ENCODE data around the gene PPP2R2C.
A peak's percentile ranks its signal among the peaks of the same experiment; 100 is the strongest.

Gene PPP2R2C

DNA sequence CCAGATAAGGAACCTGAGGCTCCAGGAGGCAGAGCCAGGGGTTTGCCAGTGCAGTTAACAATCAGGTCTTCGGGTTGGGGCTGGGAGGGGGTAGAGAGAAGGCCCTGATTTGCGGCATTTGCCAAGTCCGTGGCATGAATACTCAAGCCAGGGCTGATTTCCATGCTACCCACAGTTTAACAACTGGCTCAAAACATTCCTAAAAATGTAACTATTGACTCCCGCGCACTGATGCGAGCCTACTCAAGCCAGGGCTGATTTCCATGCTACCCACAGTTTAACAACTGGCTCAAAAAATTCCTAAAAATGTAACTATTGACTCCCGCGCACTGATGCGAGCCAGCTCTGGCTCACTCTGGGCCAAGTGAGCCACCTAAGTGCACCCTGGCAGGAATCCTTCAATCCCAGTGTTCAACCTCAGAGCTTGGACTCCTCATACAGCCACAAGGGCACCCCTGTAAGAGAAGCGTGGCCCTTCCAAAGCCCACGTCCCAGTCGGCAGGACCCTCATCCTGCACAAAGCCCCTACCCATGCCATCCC, 75.6 kb downstream of the PPP2R2C start:
- DNase-seq (no peak), ATAC-seq (no peak)

DNA sequence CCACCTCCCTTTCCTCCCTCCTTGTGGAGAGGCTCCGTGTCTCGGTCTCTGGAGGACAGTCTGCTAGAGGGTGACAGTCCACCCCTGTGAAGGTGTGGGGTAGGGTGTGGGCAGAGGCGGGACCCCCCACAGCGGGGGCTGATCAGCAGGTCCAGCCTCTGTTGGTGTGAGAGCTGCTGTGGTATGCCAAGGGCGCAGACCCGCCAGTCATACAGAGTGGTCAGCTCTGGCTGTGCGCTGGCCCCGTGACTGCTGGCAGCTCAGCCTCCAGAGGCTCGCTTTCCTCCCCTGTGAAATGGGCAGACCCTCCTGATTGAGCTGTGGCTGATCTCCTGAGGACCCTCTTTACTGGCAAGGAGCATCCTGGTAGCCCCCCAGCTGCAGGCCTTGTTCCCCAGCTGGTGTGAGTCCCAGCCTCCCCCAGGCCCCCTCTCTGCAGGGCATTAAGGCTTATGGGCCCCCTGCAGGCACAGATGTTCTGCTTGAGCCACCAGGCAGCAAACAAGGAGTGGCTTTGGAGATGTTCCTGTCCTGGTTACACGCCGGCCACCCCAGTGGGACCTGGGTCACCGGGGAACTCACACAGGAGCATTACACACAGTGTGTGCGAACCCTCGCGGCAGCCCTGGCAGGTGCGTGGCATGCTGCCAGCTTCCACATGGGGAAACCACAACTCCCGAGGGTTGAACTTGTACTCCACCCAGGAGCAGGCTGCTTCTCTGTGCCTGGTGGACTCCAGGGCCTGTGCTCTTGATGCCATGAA, 76.8 kb downstream of the PPP2R2C start:
- ATAC-seq, result no peak

DNA sequence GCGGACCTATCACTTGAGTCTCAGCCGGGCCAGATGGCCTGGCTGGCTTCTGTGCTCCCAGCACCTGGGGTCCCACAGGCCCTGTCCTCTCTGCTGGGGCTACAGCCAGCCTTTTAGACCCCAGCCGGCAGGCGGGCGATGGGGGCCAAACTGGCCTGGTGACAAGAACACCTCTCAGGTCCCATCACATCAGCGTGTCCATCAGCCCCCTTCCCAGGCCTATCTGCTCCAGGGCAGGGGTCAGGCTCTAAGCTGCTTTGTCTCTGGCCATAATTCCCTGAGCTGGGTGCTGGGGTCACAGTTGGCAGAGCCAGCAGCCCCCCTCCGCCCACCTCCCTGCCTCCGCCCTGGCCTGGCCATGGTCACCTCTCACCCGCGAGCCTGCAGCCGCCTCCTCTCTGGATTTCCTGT, 77.7 kb downstream of the PPP2R2C start:
- ATAC-seq, result no peak
- DNase-seq, result no peak

More for the DNA sequence above, 76.8 kb downstream of the PPP2R2C start:
- no peak for DNase-seq

DNA sequence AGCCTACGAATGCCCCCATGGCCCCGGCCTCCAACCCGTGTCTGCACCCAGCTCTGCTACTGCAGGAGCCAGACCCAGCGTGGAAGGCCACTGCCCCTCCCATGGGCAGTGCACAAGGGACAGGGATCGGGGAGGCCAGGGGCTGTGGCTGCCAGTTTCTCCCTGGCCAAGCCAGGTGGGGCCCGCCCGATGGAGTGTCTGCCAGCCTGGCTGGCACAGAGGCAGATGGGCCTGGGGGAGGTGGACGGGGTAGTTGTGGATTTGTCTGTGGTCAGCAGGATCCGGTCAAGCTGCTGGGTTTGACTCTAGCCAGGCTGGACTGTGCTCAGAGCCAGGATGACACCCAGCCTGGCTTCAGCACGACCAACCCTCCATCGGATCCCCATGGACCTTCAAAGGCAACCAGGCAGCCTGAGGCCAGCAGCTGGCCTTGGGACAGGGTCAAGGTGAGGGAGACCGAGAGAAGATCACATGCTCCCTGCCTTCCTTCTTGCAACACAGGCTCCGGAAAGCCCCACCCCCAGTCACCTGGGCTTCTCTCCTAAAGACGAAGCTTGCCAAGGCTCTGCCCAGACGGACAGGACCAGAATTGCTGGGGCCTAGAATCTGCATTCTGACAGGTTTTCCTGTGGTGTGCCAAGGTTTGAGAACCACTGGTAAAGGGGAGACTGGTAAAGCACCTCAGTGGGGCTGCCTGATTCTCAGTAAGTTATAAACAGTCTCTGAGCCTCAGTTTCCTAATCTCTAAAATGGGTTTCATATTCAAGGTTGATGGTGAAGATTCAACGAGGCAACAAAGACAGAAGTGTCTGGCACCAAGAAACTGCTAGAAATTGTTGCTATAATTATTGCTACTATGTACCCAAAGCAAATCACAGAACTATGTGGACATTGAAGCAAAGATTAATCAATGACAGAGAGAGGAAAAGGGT, 78.6 kb downstream of the PPP2R2C start:
- ATAC-seq, result no peak
- DNase-seq, result no peak

DNA sequence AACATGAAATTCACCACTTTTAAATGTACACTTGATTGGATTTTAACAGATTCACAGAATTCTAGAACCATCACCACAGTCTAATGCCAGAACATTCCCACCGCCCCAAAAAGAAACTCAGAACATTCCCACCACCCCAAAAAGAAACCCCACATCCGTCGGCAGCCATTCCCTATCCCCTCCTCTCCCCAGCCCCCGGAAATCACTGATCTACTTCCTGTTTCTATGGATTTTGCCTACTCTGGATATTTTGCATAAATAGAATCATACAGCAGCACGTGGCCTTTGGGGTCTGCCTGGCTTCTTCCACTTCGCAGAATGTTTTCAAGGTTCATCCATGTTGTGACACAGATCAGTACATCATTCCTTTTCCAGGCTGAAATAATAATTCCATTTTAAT, 79.3 kb downstream of the PPP2R2C start:
- no peak for ATAC-seq

DNA sequence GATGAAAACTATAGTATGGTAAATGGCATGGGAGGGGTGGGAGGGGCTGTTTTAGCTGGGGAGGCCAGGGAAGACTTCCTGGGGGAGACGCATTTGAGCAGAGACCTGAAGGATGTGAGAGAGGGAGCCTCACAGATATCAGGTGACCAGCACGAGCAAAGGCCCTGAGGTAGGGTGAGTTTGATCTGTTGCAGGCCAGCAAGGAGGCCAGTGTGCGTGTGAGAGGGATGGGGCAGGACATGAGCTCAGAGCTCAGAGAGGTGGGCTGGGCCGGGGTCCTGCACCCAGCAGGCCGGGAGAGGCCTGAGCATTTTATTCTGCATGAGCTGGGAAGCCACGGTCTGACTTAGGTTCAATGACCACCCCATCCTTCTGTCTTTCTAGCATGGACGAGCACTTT, 80.0 kb downstream of the PPP2R2C start:
- no peak for ATAC-seq

More for the DNA sequence above, 79.3 kb downstream of the PPP2R2C start:
- no peak for DNase-seq

DNA sequence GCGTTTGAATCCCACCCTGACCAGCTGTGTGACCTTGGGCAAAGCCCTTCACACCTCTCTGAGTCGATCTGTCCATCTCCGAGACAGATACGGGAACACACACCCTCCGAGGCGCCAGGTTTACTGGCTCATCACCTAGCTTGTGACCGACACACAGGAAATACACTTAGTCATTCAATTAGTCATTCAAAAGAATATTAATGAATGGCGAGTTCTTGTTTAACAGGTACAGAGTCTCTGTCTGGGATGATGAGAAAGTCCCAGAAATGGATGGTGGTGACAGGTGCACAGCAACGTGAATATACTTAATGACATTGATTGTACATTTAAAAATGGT, 80.6 kb downstream of the PPP2R2C start:
- ATAC-seq (no peak), DNase-seq (no peak)

More for the DNA sequence above, 80.0 kb downstream of the PPP2R2C start:
- DNase-seq, result no peak

DNA sequence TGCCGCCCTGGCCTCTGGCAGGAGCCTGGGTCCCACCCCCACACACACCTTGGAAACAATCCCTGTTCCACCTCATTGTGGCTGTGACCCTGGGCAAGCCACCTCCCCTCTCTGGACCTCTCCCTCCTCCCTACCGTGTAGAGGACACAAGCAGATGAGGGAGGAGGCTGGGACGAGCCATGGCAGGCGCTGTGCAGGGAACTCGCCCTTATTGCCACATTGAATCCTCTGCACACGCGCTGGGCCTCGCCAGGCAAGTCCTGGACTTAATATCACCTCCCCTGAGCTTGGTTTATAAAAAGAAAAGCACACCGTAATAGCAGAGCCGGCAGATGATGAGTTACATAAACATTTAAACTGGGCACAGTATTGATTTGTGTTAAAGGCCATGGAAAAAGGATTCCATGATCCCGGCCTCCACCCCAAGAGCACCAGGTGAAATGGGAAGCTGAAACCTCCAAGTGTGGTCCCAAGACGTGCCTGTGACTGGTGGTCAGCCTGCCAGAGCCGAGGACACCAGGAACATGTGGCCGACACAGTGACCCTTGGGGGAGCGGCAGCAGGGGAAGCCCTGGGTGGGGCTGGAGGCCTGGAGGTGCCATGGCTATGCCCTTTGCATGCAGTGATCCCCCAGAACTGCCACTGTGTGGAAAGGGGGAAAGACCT, 81.1 kb downstream of the PPP2R2C start:
- DNase-seq, result no peak
- no peak for ATAC-seq

DNA sequence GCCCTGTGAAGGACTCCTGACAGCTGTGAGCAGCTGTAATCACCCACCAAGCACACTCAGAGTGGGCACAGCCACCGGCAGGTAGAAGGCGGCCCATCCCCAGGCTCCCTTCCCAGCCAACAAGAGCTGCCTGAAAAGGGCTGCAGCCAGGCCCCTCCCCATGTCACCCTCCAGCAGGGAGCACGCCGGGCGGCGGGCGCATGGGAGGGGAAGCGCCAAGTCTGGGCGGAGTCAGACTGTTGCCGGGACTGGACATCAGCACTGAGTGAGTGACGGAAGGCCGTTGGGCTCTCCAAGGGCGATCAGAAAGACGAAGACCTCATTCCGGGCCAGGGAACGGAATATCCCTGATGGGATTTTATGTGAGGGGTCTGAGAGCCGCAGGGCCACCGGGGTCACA, 82.1 kb downstream of the PPP2R2C start:
- DNase-seq (no peak), ATAC-seq (no peak)

DNA sequence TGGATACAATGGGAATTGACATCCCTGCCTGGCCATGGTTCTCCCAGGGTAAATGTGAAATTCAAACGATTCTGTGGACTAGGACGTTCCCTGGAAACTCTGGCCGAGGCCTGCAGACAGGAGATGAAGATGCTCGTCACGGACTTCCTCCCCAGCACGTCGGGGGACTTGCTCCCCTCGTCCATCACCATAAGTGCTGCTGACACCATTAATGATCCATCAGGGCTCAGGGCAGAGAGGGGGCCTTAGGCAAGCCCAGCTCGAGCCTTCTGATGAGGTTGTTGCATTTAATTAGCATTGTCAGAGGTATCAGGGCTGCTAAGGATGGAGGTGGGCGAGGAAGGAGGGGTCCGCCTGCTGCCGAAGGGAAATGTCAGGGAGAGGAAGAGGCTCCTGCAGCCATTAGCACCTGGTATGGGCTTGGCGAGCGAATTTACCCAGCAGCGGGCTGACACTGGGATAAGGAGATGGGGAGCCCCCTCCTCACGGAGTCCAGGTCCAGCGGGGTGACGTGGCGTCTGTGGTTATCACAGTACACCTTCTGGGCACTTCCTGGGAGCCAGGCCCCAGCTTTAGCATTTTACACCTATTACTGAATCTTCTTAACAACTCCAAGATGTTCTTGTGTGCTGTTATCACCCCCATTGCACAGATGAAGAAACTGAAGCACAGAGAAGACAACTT, 83.1 kb downstream of the PPP2R2C start:
- no peak for DNase-seq
- ATAC-seq, result no peak

DNA sequence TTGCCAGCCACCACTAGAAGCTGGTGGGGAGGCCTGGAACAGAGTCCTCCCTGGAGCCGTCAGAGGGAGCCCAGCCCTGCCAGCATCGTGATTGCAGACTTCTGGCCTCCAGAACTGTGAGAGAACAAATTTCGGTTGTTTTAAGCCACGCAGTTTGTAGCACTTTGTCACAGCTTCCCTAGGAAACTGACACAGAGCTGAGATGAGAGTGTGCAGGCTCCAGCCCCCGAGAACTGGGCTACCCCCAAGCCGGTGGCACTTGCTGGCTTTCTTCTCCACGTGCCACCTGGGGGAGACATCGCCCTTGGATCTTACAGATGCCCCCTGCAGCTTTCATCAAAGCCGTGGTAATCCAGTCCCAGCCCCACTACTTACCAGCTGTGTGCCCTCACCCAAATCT, 83.7 kb downstream of the PPP2R2C start:
- DNase-seq, result no peak
- ATAC-seq, result no peak

DNA sequence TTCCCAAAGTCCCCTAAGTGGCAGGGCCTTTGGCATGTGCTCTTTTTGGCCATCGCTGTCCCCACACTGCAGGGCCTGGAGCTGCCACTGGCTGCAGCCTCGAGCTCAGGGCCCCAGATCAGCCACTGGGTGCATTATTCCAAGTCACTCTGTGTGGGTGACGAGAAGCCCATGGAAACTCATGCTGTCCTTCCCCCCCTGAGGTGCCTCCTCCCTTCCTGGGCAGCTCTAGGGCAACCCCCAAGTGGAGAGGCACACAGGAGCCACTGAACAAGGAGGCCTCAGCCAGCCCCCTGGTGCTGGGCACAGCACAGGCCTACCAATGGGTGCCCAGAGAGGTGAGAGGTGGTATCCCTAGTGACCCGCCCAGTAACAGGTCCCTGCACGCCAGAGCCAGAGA, 84.5 kb downstream of the PPP2R2C start:
- ATAC-seq, result no peak
- no peak for DNase-seq

DNA sequence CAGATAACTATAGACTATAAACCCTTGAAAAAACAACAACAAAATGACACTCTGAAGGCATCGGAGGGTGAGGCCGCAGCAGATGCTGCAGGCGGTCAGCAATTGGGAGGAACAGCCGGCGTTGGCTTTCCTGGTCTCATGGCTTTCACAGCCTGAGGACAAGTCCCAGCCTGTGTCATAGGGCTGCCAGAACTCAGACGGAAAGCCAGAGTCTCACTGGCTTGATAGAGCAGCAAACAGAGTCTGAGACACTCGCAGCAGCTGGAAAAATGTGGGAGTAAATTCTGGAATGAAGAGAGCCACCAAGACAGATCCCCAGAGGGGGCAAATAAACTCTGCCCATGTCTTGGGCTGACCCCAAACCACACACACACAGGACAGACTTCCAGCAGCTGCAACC, 86.3 kb downstream of the PPP2R2C start:
- DNase-seq (no peak), ATAC-seq (no peak)

DNA sequence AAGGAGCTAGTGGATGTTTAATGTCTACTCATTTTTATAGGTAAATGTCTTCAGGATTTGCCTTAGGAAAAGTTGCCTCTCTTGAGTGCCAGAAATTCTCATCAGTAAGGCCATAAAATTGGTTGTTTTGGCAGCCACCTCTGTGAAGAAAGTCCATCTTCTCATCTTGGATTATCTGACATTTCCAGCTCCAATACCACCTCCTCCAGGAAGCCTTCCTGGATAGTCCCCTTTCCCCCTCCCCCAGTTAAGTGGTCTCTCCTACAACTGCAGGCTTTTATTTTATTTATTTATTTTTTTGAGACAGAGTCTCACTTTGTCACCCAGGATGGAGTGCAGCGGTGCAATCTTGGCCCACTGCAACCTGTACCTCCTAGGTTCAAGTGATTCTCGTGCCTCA, 87.1 kb downstream of the PPP2R2C start:
- DNase-seq (no peak), ATAC-seq (no peak)

DNA sequence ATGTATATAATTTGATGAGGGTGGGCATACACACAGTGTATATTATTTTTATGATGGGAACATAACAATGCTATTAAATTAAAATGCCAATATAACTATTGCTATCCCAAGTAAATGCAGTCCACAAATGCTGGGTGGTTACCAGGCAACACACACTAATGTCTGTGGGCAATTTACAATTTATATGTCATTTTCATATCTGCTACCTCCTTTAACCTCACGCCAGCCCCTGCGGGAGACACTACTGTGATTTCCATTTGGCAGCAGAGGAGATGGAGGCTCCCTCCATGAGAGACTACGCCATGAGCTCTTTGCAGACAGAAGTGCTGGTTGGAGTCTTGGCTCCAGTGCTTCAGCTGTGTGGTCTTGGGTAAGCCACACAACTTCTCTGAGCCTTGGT, 87.9 kb downstream of the PPP2R2C start:
- ATAC-seq, result no peak
- DNase-seq, result no peak

DNA sequence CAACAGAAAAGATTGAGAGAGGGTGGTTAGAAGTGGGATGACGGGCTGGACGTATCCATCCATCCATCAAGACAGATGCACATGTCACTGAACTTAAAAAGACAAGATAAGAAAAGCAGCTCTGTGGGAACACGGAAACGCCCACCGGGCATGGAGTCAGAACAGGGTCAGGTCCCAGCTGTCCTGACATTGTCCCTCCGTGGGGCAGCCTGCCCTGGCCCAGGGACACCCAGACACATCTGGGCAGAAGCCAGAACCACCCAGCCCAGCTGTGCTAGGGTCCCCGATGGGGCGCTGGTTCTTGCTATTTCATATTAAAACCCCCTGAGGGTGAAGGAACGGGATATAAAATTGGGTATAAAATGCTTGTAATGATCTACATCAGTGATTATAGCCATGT, 88.5 kb downstream of the PPP2R2C start:
- DNase-seq, result no peak
- no peak for ATAC-seq

DNA sequence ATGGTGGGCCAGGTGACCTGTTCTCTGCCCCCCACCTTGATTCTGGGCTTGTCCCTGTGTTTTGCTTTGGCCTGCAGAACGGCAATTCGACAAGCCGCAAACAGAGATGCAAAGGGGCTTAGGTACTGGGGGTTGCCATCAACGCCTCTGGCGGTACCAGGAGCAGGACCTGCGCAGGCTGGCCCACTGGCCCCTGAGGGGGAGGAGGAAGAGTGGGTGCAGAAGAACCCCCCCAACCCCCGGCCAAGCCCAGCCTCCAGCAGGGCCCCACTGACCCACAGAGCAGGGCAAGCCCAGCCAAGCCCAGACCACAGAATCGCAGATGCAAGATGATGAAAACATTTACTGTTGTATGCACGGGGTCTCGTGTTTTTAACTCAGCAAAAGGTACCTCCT, 89.4 kb downstream of the PPP2R2C start:
- DNase-seq (no peak), ATAC-seq (no peak)

DNA sequence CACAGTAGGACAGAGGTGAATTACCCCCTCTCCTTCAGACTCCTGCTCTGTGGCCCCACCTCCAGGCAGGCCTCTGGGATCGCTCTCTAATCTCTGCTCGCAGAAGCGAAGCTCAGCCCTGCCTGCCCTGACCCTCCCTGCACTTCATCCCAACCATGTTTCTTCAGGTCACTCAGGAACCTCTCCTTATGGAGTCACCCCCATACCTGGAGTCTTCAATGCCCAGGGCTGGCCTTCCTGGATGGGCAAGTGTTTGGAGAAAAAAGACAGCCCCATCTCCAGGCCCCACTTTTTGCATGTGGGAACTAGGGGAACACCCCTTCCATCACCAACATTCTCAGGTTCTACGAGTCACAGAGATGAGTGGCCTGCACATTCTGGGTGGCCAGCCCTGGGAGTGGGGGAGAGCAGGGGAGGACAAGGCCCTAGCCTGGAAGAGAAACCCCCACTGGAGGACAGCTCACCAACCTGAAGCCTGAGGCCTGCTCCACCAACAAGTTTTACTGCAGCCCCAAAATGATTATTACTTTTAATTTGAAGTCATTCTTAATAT, 90.8 kb downstream of the PPP2R2C start:
- DNase-seq (no peak), ATAC-seq (no peak)

DNA sequence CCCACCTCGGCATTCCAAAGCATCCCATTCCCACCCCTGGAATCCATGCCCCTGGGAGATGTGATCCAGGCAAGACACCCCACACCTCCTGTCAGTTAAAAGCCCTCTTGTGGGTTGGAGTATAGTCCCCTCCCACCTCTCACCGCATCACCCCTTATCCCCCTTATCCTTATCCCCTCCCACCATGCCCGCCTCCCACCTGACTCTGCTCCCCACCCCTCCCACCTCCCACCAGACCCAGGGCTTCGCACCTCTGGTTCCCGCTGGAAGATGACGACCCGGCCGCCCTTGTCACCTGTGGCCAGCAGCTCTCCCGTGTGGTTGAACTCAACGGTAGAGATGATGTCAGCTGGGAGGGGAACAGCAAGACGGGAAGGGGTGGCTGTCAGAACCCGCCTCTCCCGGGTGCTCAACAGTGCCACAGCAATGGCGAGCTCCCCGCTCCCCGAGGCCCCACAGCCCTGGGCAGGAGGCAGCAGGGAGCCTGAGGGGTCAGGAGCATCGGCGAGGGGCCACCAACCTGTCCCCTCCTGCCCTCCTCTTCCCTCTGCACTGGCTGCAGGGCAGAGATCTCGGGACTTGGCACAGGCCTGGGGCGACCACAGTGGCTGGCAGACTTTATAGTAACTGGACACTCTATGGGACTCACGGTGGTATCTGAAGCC, 91.5 kb downstream of the PPP2R2C start:
- DNase-seq (no peak), ATAC-seq (peak; percentile 12)

DNA sequence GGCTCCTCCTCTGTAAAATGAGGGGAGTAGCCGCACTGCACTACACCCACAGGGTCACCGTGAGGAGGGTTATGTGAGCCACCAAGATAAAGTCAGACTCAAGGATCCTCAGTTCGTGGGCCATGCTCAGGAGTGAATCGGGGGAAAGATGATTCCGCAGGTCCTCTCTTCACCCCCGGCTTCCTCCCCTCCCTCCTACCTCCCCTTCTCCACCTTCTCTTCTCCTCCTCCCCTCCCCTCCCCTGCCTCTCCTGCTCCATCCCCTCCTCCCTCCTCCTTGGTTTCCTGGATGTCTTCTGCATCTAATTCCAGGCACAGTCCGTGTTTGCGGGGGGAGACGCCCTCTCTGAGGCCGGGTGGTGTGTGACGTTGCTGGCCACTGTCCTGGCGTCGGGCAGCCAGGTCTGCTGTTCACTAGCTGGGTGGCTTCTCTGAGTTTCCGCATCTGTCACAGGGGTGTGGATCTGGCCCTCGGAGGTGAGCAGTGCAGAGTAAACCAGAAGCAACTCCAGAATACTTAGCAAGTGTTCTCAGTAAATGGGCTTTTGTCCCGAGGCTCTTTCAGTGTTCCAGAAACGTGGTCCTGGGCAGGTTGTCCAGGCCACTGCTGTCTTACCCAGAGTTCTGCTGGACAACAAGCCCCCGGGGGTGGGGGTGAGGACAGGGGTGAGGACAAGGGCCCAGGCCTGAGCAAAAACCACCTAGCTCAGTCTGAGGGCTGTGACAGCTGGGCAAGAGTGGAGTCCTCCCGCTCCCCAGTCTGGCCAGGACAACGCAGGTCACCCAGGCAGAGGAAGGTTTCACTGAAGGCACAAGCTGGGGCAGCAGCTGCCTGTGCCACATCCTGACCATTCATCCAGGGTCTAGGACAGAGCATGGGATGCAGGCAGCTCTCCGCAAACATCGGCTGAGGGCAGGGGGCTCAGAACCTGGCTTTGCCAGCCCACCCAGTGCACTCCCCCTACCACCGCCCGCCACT, 92.4 kb downstream of the PPP2R2C start:
- no peak for ATAC-seq
- DNase-seq, result no peak

Data from stimulated activated naive CD8-positive, alpha-beta T cell treated with anti-CD3 and anti-CD28 coated beads, Interleukin-15, Interleukin-2, amounts not matched to agents 100 U/mL and 50 U/mL, for 24 hours (primary cell).